Activated CD4-positive, alpha-beta T cell treated with anti-CD3 and anti-CD28 coated beads for 1 hour (primary cell): ENCODE data around the gene SOCS7.

Experiments used
- DNase-seq: peaks from one replicate; pipeline ENCODE4 v3.0.0-alpha.2; 2020

Gene SOCS7

DNA sequence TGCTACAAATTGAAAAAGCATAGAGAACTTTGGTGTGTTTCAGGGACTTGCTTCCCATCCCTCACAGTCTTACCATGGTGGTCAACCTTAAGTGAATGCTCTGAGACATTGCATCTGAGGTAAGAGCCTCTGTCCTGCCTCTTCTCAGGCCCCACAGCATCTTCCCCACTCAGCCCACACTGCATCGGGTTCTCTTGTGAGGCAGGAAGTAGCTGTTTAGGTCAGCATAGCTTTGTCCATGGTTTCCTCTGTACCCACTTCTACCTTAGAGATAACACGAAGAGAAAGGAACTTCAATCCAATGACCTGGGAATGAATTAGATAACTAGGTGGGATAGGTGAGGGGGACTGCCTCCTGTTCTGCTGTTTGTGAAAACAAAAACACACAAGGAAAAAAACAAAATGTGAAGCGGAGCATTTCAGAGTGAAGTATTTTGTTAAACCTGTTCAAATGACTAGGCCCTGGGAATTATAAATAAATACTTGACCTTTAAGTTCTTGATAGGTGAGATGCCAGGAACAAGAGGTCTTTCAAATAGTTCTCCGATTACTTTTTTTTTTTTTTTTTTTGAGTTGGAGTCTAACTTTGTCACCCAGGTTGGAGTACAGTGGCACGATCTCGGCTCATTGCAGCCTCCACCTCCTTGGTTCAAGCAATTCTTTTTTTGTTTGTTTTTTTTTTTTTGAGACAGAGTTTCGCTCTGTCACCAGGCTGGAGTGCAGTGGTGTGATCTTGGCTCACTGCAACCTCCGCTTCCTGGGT is 17.7 kb downstream of the SOCS7 start:
- no peak for DNase-seq

- DNase-seq = no peak
These were observed 27.8 kb downstream of the SOCS7 start for GRCh38 chr17:38379448-38379847.

DNA sequence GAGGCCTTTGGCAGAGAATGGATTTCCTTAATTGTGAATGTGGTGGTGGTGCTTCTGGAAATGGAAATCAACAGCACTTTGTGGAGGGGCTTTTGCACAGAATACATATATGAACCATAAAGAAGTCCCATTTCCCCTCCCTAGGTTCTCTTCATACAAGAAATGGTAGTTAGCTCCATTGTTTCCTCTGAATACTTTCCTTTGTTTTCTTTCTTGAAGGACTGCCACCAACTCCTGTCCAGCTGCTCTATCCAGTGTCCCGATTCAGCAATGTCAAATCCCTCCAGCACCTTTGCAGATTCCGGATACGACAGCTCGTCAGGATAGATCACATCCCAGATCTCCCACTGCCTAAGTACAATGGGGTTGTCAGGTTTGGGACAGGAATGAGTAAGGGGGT is 43.4 kb downstream of the SOCS7 start:
- DNase-seq = no peak

GRCh38 chr17:38397227-38397626 is 45.6 kb downstream of the SOCS7 start:
- DNase-seq = no peak

GRCh38 chr17:38400286-38400685 is 48.6 kb downstream of the SOCS7 start:
- no peak for DNase-seq

DNA sequence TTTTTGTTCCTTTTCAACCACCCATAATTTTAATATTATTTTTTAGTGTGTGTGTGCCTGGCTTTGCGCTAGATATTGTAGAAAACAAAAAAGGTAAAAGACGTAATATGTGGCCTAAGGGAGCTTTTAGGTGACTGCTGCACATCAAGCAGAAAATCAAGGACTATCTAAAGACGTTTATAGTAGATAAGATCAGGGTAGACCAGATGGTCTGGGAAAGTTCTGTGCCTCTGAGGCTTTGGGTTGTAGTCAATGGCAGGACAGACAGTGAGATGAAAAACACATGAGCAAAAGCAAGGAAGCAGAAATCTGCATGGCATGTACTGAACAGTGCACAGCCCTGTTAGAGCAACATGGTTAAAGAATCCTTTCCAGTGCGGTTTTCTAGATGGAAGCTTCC is 49.8 kb downstream of the SOCS7 start:
- DNase-seq = no peak

DNA sequence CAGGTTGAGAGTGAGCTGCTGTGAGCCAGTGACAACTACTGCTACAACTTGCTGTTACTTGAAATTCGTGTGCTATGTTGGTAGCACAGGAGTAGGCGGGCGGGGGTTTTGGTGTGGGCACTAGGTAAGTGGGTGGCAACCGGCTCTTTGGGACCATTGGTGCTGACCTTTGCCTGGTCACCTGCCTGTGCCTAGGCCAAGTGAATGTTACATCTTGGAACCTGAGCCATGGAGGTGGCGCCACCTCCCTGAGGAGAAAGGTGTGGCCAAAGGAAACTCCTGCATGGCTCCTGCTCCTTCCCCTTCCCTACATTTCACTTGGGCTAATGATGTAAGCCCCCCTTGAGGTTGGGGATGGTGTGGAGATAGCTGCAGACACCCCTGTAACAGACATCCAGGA is 51.3 kb downstream of the SOCS7 start:
- no peak for DNase-seq

GRCh38 chr17:38403491-38403890 is 51.8 kb downstream of the SOCS7 start:
- no peak for DNase-seq

DNA sequence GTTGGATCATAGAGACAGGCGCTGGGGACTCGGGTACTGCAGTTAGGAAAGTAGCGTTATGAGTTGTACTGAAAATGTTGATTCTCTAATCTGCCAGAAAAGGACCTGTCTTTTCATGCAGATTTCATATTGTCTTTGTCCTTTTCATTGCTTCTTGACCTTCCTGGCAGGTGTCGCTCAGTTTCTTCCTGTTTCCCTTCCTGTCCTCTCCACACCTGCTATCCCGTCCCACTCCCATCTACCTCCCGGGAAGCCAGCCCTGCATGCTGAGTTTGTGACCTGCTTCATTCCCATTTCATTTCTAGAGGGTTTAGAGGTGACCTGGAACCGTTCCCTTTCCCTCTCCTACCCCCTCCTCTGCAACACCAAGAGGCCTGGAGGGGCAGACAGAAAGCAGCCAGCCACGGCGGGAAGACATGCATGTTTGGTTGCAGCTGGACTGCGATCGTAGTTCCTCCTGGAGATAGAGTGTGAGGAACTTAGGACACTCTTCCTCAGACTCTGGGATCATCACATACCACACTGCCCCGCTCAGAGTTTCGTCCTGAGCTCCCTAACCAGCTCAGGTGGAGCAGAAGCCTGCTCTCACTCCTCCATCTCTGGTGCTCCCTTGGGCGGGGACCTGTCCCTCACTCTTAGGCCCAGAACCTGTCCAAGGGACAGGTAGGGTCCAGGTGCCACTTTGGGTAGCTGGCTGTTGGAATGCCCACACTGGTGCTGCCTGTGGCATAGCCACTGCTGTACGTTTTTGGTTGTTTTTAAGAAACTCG is 52.7 kb downstream of the SOCS7 start:
- no peak for DNase-seq

GRCh38 chr17:38405654-38406053 is 54.0 kb downstream of the SOCS7 start:
- DNase-seq = no peak

- DNase-seq = no peak
These were observed 58.6 kb downstream of the SOCS7 start for GRCh38 chr17:38410201-38410600.

DNA sequence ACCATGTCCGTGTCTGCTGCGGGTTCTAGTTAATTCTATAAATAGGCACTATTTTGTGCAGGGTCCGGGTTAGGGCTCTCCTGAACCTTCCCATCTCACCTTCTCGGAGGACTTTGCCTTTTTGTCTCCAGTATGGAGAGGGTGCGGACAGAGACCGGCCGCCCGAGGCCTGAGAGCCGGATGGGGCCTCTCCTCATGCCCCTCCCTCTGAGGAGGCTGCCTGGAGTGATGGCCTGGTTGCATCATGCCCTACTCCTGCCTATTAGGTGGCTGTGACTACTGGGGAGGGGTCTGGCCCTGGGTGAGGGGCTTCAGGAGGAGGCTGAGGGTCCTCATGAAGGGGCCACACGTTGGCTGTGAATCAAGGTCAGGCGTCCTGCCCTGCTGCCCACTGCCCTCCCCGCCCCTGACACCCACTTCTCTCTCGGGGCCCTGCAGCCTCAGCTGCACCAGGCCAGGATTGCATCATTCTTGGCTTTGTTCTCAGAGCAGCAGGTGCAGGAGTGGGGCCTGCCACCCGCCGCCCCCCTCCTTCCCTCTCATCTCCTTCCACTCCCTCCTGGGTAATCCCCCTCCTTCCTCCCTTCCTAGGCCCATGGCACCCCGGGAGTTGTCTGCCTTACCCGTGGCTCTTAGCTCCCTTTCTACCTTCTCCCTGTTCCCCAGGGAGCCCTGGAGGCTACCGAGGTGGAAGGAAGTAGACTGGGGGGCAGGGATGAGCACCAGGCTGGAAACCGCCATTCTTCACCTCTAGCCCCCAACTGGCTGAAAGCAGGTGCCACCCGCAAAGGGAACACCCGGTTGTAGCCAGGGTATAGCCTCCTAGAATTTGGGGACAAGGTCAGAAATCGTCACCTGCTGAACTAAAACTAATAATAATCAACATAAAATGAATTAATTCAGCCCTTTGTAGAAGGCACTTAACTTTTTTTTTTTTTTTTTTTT is 63.9 kb downstream of the SOCS7 start:
- DNase-seq = no peak

GRCh38 chr17:38416840-38417209 is 65.2 kb downstream of the SOCS7 start:
- no peak for DNase-seq

DNA sequence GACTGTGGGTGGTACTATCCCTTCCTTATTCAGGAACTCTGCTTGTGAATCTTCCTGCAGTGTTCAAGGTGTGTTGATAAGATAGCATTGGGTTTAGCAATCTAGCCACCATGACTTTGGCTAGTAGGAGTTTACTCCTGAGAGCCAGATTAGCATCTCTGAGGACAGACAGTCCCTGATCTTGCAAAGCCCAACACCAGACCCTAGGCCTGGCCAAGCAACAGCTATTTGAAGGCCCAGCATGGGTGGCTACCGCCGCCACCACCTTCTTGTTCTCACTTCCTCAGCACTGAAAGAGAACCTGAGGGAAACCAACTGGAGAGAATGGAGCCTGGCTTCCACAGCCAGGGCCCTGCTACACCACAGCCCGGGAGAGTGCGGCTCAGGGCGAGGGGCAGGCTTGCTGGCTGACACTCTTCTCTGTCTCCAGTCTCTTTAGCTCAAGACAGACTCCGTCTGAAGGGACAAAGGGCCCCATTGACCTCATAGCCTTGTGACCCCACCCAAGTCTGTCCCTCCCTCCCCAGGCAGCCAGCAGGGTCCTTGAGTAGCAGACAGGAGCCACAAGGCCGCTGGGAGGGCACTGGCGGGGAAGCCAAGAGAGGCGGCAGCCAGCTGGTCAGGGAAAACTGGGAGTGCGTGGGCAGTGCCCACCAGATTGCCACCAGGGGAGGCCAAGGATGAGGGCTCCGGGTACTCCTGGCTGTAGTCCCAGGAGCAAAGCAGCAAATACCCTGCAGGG is 65.7 kb downstream of the SOCS7 start:
- DNase-seq = no peak

DNA sequence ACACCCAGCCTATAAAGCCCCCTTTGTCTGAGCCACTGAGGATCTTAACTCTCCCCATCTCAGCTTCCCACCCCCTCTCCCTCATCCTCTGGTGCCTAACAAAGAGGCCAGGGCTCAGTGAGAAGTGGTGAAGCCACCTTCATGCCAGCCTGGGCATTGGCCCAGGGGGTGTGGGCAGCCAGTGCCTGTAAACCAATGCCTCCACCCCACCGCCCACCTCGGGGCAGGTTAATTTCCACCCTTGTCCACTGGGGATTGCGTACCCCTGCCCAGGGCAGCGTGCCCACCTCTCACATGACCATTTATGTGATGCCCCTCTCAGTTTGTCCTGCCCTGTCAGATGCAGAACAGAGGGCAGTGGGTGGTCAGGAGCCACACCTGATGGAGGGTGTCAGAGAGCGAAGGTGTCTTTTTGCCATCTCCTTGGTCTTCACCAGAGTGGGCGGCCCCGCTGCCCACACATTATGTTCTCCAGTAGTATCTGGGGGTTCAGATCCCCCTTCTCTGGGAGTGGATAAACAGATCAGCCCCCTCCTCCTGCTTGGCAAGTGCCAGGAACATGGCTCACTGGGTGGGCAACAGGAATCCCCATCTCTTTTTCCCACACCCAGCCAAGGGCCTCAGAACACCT is 66.5 kb downstream of the SOCS7 start:
- no peak for DNase-seq

DNA sequence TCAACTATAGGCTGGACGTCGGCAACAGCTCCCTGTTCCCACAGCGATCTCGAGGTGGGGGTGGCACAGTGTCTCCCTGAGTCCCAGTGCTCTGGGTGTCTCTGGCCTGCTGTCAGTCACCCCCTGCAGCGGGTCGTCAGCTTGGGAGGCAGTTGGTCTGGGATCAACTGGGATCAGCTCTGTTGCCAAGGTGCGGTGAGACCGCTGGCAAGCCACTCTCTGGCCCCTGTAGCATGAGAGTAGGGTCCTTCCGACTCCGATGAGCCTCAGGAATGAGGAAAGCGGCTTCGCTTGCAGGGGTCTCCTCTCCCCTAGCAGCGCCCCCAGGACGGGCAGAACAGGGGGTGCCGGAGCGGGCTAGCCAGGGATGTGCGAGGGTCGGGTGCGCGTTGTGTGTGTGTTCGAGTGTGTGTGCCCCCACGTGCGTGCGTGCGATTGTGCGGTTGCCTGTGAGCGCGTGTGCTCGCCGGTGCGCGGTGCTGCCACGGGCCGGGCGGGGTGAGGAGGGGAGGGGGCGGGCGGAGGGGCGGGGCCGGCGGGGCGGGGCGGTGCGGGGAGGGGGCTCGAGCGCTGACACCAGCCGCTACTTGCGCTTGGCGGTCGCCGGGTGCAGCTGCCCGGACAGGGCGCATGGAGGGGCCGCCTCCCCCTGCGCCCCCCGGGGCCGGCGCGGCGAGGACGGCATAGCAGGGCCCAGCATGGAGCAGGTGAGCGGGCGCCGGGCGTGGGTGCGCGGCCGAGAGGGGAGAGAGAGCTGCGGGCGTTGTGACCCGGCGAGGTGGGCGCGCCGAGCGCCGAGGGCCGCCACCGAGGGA is 67.3 kb downstream of the SOCS7 start:
- DNase-seq = no peak

DNA sequence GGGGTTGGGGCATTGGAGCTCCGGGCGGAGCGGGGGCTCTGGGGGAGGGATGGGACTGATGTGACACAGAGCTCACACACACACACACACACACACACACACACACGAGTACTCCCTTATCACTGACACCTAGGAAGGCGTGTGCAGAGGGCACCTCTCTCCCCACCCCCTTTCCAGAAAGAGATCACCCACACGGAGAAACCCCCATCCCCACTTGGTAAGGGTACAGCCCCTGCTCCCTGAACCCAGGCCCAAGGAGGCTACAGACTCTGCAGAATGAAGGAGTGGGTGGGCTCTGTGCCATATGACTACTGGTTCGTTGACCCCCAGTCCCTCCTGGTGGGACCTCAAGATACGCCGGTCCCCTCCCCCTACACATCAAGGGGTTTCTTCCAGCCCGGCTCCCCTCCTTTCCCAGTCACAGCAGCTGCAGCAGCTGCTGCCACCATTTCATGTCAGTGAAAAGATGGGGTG is 67.9 kb downstream of the SOCS7 start:
- no peak for DNase-seq

GRCh38 chr17:38420518-38420917 is 68.9 kb downstream of the SOCS7 start:
- DNase-seq = no peak

GRCh38 chr17:38421171-38421841 is 69.7 kb downstream of the SOCS7 start:
- DNase-seq = no peak
